HCEC 1CT (cell line): ENCODE measurements around the gene KCNH4.

ENCODE experiments used
- DNase-seq: peaks from one replicate; pipeline ENCODE4 v3.0.0-alpha.2; 2017

Gene KCNH4

DNA sequence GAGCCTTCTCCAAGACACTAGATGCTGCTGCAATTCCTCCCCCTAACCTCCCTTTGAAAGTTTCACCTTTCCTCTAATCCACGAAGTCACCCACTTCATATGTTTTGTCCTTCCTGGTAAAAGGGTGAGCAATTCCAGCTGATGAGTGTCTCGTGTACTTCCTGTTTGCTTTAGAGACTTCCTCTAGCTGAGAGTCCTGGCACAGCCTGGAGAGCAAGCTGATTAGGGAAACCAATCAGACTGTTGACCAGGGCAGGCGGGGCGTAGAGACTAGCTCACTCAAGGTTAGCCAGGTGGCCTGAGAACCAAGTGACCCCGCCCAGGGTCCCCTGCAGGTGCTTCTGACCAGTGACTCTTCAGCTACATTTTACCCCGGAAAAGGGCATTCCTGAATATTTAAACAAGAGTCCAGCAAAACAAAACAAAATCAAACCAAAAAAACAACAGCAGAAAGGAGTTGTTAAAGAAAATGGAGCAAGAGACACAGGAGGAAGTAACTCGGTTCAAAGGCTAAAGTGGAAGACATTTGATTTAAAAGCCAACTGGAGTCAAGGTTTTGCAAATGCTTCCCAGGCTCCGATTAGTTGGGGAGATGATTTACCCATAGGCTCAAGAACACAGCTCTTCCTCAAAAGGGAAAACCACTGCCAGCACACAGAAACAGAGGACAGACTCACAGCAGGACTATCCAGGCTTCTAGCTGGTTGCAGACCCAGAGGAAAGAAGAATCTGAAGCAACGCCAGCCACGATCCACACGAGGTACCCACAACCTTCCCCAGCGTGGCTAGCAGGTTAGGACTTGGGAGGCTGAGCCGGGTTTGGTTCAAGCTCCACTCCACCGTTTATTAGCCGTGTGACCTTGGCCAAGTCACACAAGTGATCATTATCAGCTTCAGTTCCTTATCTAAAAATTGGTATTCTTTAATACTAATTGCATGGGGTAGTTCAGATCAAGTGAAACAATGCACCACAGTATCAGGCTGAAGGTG, 45.0 kb downstream of the KCNH4 start:
- DNase-seq: peak; percentile 72

DNA sequence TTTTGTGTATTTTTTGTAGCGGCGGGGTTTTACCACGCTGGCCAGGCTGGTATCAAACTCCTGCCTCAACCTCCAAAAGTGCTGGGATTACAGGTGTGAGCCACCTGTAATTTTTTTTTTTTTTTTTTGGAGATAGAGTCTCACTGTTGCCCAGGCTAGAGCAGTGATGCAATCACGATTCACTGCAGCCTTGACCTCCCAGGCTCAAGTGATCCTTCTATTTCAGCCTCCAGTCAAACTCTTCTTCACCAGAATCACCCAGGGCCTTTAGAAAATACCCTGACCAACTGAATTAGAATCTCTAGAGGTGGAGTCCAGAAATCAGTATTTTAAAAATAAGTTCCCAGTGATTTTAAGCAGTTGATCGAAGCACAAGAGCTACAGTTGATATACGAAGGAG, 45.8 kb downstream of the KCNH4 start:
- DNase-seq: no peak

DNA sequence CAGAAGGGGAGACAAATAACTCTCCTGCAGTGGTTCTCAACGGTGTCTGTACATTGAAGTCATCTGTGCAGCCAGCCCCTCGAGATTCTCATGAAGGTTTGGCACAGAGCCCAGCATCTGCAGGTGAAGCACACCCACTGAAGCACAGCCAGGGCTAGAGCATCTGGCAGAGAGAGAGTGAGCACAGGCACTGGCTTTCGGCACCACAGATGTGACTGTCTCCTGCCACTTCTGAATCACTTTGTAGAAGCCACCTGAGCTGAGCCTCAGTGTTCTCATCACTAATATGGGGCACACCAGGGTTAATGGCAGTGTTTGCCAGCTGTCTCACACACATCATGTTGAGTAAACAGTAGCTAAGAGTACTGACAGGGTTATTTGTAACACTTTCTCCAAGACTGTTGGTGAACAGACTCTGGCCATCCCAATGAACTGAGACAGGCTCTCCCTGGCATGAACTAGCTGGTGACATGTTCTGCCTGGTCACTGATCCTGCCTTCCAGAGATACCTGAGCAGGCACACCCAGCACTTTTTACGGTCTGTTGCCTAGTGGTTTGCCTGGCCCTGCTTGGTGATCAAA, 47.4 kb downstream of the KCNH4 start:
- DNase-seq: no peak

DNA sequence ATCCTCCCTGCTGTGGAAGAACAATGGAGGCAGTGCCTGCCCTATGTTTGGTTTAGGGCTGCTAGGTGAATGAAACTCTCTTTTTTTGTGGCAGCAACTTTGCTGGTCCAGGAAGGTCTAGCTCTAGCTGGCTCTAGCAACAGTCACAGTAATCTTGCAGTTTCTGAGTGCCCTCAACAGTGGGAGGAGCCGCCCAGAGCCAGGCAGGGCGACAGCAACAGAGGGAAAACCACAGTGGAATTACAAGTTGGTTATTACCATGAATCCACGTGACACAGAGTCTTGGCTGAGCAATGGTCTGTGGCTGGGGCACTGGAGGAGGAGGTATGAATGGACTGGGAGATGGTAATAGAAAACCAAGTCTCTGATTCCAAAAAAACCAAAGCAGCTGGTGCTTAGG, 48.0 kb downstream of the KCNH4 start:
- DNase-seq: peak; percentile 74

DNA sequence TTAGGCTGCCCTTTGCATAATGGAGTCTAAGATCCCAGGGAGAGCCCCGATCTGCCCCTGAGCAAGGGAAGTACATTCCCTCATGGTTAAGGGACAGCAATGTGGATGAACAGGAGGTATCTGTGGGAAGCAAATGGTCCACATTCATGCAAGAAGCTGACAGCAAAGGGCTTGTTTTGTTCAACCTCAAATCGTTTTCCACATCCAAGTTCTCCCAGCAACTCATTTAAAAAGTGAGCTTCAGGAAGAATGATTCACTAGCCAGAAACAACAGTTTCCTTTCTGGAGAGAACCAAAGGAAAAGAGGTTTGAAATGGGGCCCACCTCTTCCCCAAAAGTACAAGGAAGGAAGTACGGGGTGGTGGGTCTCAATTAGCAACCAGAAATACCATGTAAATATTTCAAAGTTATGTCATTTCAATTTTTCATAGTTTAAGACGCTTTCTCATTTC, 48.9 kb downstream of the KCNH4 start:
- no peak for DNase-seq

DNA sequence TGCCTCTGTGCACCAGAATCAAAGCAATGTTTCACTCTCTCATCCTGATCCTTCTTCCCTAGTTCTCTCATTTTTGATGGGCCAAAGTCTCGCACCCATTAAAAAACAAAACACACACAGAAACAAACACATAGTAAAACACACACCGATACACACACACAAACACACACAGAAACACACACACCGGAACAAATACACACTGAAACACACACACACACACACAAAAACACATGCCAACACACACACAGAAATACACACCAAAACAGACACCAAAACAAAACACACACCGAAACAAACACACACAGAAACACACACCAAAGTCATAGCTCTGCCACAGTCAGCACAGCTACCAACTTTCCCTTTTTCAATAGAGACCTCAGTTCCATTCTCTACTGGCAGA, 49.7 kb downstream of the KCNH4 start:
- no peak for DNase-seq

DNA sequence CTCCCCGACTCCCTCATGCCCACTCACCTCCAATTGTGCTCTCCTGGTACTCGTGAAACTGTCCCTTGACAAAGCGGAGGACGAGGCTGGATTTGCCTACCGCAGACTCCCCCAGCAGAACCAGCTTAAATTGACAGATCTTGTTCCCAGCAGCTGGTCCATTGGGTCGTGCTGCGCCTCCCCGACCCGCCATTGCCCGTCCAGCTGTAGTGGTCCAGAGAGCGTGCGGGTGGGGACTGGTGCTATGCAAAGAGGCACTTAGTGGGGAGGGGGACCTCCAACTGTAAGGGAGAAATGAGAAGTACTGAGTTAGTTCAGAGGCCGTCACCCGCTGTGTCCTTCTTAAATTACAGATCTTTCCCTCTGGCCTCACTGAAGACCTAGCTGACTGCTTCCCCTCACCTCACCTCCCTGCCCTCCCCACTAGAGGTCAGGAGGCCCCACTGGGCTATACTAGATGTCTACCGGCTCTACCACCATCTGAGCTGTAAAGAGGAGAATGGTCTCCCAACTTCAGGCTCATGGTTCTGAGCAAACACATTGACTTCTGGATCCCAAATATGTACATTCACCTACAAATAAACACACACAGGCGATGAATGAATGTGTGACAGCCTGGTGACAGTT, 50.5 kb downstream of the KCNH4 start:
- DNase-seq: no peak

DNA sequence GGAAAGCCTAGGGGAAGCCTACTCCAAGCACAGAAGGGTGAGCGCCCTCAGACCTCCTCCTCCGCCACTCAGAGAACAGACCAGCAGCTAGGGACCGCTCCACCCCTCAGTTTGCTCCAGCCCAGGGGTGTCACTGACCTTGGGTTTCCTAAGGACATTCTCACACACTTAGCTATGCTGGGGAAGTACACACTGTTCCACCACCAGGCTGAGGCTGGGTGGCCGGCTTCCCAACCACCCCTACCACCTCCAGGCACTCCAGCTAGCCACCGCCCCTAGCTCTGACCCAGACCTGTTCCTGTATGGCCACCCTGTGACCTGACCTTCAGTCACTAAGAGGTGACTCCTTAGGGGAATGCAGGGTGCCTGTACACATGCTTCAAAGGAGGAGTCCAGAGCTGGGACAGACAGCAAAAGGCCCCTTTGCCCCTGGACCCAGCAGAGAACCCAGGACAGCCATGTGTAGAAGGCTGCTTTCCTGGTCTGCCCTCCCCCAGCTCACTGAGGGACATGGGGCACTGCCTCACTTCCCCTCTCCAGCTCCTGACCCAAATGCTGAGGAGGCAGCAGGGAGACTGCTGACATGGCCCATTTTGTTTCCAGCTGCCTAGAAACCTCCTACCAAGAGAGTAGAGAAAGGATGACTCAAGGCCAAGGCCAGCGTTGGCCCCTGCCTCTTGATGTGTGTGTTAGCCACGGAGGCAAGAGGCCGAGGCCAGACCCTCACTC, 51.7 kb downstream of the KCNH4 start:
- no peak for DNase-seq

DNA sequence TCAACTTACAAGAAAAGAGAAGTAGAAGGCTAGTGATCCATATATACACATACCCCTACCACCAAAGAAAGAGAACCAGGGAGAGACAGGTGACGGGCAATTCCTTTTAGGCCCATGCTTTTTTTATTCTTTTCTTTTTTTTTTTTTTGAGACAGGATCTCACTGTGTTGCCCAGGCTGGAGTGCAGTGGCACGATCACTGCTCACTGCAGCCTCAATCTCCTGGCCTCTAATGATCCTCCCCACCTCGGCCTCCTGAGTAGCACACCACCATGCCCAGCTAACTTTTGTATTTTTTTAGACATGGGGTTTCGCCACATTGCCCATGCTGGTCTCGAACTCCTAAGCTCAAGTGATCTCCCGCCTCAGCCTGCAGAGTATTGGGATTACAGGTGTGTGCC, 53.5 kb downstream of the KCNH4 start:
- no peak for DNase-seq

DNA sequence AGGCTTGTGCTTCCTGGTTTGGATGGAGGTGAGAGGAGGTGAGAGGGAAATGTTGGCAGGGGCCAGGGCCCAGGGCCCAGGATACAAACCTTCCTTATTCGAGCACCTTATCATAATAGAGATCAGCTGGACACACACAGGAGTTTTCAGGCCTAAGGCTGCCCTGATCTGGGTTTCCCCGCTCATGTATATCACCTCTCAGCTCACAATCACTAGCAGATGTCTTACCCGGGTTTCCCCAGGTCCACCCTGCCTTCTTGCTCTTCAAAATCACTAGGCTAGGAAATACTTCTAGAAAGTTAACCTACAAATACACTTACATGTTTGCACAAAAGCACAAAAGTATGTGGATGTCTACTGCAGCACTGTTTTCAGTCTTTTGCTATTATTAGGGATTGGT, 54.1 kb downstream of the KCNH4 start:
- no peak for DNase-seq

DNA sequence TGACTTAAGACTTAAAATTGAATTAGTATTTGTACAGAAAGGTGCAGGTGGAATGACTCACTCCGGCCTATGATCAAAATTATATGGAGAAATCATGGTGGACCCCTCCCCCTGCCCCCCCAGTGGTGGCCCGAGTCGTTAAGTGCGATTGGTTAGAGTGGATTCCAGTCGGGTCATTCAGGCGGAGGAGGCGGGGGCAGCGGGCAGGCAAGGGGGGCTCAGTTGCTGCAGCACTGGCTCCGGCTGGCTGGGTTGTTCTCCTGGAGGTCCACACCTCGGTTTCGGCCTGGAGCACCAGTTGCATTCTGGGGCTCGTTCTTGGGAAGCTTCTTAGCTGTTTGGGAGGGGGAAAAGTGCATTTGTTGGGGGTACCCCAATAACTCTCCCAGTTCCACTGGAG, 55.4 kb downstream of the KCNH4 start:
- no peak for DNase-seq

DNA sequence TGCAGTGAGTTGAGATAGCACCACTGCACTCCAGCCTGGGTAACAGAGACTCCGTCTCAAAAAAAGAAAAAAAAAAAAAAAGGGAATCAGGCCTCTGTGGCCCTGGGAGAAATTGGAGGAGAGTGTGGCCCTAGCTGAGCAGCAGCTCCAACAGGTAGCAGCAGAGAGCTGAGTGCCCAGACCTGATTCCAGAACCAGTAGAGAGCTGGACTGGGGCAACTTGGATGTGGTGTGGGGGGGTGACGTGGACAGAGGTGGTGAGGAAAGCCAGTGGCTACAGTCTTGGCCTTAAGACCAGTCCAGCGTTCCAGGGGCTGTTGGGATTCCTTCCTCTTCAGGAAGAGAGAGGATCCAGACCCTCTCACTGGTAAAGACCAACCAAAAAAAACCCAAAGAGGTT, 56.7 kb downstream of the KCNH4 start:
- DNase-seq: no peak

DNA sequence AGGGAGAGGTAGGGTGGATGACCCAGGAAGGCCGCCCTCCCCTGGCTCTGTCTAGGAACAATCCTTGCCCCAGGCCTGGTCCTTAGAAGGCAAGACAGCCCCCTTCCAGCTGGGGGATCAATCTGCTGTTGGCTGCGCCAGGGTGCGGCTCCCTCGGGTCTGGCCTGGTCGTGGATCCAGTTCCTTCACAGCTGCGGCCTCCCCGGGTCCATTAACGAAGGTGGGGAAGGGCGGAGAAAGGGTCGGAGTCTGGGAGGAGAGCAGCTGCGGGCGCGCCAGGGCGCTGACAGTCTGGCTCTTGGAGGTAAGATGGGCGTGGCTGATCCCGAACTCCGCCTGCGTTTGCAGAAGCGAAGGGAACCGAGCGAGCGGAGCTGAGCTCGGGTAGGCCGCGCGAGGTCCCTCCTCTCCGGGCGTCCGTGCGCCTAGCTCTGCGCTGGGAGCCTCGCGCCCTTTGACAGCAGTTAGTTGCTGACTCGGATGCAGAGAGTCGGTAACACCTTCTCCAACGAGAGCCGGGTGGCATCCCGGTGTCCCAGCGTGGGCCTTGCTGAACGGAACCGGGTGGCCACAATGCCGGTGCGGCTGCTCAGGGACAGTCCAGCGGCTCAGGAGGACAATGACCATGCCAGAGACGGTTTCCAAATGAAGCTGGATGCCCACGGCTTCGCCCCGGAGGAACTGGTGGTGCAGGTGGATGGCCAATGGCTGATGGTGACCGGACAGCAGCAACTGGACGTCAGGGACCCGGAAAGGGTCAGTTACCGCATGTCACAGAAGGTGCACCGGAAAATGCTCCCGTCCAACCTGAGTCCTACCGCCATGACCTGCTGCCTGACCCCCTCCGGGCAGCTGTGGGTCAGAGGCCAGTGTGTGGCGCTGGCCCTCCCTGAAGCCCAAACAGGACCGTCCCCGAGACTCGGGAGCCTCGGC, 58.3 kb downstream of the KCNH4 start, which contains the start of gene HSPB9:
HSPB9 (plus strand) TSS at position 434 of the 933 bp plus-strand sequence; CDS start at position 481, 47 bp downstream.
- DNase-seq: no peak

DNA sequence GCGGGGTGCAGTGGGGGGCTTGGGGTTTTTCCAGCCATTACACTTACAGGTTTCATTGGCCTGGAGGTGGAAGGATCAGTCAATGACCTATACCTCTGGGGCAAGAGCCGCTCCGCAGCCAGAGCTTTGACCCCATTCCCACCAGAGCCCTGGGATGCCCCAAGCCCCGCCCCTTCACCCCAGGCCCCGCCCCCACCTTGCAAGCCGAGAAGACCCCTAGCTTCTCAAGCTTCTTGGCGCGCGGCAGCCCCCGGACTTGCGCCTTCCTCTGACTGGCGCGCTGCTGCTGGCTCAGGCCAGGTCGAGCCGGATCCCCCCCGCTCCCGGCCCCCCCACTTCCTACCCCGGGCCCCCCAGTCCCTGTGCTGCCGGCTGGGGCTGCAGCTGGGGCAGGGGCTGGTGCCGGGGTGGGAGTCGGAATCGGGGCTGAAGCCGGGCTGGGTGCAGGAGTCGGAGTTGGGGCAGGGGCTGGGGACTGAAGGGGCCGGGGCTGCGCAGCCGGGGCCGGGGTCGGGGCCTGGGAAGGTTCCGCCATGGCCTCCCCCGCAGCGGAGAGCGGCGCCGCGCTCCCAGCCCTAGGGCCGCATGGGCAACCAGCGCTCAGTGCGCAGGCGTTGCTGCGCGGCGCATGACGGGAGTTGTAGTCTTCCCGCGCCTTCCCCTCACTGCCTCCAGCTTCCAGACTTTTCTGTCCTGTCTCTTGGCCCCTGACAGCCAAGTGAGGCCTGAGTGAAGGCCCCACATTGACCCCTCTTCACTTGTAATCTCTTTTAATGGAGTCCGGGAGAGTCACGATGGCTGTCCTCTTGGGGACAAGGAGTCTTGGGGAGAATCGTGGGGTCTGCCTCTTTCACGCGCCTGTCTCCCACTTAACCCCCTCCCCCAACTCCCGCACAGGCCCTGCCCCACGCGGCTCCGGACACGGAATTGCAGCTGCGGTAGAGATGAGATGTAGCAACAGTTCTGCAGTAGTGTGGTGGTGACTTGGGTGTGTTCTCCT, 59.9 kb downstream of the KCNH4 start, which contains the start of gene KAT2A:
KAT2A (minus strand) TSS at position 598 of the 1,000 bp plus-strand sequence; CDS start at position 535, 63 bp downstream.
- DNase-seq: peak; percentile 70

DNA sequence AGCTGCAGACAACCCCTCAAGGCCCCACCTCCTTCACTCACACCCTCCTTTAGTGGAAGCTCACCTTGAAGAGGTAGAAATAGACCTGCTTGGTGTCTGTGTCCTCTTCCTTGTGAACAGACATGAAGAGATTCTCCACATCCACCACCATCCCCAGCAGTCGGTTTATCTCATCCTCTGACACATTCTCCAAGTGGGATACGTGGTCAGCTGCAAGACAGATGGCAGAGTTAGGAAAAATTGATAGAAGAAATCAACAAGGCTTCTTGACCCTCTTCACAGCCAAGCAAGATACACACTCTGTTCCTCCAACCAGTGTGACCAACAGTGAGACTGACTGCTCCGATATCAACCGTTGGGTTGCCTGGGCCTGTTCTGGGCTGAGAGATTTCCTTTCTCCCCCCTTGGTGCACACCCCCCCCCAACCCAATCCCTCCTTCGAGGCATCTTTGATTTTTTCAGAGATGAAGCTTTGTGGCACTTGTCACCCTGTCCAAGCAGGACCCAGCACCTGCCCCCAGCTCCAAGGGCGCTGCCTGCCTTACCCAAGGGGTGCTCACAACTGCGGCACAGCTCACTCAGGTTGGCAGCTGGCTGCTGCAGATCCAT, 60.7 kb downstream of the KCNH4 start:
- DNase-seq: no peak

DNA sequence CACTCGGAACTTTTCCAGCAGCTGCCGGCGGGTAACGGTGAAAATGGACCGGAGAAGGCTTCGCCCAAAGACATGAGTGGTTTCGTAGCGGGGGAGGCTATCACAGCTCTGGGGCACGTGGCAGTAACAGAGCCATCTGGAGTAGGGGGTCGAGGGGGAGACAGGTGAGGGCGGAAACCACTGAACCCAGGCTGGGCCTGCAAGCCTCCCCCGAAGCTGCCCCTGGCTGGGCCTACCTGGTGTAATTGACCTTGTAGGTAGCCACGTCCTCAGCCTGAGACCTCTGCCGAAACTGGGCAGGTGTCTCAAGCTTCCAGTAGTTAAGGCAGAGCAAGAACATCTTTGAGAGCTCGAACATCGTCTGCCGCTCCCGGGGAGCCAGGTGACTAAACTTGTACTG, 61.6 kb downstream of the KCNH4 start:
- no peak for DNase-seq

DNA sequence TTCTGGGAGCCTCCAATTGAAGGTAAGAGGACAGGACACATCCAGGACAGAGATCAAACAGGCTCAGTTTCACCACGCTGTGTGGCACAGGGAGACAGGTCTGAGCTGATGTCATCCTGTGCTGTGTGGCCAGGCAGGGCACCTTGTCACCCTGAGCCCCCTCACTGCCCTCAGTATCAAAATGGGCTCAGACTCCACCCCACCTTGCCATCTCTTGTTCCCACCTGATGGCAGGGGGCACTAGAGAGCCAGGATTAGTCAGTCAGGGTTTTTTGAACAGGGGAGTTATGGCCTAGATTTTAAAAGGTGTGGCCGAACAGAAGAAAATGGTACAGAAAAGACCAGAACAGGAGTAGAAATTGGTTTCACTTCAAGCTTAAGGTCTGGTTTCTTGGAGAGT, 62.4 kb downstream of the KCNH4 start:
- no peak for DNase-seq

DNA sequence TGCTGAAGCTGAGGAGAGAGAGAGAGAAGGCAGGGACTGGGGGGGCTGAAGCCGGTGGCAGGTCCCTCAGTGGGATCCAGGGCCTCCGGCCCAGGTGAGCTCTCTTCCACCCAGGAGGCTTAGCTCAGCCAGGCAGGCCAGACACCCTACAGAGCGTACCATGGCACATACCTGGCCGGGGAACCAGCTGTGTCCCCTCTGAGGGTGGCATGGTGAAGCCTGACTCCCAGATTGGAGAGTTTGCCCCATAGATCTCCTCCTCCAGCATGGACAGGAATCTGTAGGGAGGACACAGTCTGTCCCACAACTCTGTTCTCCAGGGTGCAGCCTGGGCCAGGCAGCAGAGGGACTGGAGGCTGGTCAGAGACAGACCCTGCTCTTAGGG, 62.8 kb downstream of the KCNH4 start:
- DNase-seq: no peak

DNA sequence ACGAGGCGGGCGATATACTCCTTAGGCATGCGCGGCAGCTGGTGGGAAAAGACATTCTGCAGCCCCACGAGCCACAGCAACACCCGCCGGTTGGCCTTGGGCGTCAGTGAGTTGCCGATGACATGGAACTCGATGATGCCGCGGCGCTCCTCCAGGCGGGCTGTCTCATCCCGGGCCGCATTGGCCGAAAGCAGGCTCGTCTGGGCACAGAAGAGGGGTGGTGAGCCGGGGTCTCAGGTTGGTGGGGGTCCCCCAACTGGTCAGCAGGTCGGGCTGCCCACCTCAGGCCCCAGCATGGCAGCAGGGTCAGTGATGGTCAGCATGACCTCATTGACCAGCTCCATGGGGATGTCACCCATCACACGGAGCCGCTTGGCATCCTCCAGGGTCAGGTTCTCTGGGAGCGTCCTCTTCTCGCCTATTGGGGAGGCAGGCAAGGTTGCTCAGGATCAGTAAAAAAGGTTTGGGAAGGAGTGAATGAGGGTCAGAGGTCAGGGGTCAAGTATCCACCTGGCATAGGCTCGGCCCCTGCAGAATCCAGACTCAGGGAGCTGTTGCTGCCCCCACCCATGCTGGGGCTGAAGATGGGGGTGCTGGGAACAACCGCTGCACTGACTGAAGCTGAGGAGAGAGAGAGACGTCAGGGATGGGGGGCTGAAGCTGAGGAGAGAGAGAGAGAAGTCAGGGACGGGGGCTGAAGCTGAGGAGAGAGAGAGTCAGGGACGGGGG, 63.4 kb downstream of the KCNH4 start:
- no peak for DNase-seq
